HL-60 (cell line): ENCODE results near the gene SOX5.

Experiments used
- CTCF ChIP-seq: IDR thresholded peaks from one replicate; pipeline ENCODE4 v1.5.1; 2011; ENCODE audit warnings: low read length, control low read depth, inconsistent platforms; ENCODE audit not compliant: insufficient read depth
- GABPA ChIP-seq: IDR thresholded peaks from 2 replicates; pipeline ENCODE4 v1.6.1; 2012; ENCODE audit warnings: low read depth
- POLR2AphosphoS5 ChIP-seq: IDR thresholded peaks from 2 replicates; pipeline ENCODE4 v1.6.1; 2012; ENCODE audit warnings: low read depth
- REST ChIP-seq: IDR thresholded peaks from 2 replicates; pipeline ENCODE4 v1.6.1; 2012; ENCODE audit warnings: low read depth; ENCODE audit not compliant: insufficient replicate concordance
- SPI1 ChIP-seq: IDR thresholded peaks from 2 replicates; pipeline ENCODE4 v1.6.1; 2012; ENCODE audit warnings: low read depth, mild to moderate bottlenecking, borderline replicate concordance

GRCh38 chr12:23771240-23771949 is 178.1 kb downstream of the SOX5 start:
- TF ChIP-seq POLR2AphosphoS5 (no peak), CTCF (no peak), REST (no peak), SPI1 (no peak), GABPA (no peak)
